Measurements from ENCODE around the gene TBC1D22A. TPM values are rescaled to one million over a fixed set of nuclear protein-coding genes. Genes with fewer than 3 reads are reported as not detected.

The TBC1D22A gene
- polyA plus RNA-seq, 1 donor (not counting 4 experiments of a cell fraction or from before 2014, with no cell fraction given): 20.9 TPM

DNA sequence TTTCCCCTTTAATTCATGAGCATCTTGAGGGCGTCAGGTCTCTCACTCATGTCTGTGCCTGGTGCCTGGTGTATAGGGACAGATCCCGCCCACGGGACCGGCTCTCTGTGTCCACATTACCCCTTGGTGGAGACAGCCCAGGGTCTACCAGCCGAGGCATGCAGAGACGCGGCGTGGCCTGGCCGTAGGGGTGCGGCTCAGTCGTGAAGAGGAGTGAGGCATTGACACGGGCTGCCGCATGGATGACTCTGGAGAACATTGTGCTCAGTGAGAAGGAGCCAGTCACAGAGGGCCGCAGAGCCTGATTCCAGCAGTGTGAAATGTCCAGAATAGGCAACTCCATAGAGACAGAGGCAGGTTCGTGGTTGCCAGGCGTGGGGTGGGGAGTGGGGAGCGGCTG is 209.8 kb downstream of the TBC1D22A start:
- Histone ChIP-seq H3K36me3 (ENCODE audit: control insufficient read depth in 2 of 2, extremely low read depth in 1 of 2, insufficient read depth in 2 of 2, low read length in 2 of 2) (peaks cover 4 to 11% of the 10 kb centered on the region in 2 experiments), H2AFZ (ENCODE audit: control insufficient read depth, low read length) (no peak overlapping the region), H3K9me3 (ENCODE audit: control insufficient read depth, low read depth, low read length) (no peaks in the 10 kb centered on the region), H3K4me2 (ENCODE audit: control insufficient read depth, extremely low read depth, insufficient read depth, low read depth, low read length) (no peak overlapping the region), H3K4me3 (ENCODE audit: control insufficient read depth in 2 of 3, extremely low read depth in 1 of 3, insufficient read depth in 2 of 3, low read depth in 1 of 3, low read length in 3 of 3) (no peak overlapping the region), H3K79me2 (ENCODE audit: control insufficient read depth, insufficient read depth, low read length) (no peaks in the 10 kb centered on the region), H3K9me1 (ENCODE audit: control insufficient read depth, extremely low read depth, insufficient read depth, low read length) (no peaks in the 10 kb centered on the region), H3K4me1 (ENCODE audit: control insufficient read depth, extremely low read depth, insufficient read depth, low read length) (no peaks in the 10 kb centered on the region), H3K27me3 (ENCODE audit: control insufficient read depth, extremely low read depth, insufficient read depth, low read length) (no peaks in the 10 kb centered on the region), H3K9ac (ENCODE audit: control insufficient read depth, extremely low read depth, insufficient read depth, low read length) (no peak overlapping the region), H3K27ac (ENCODE audit: control insufficient read depth, insufficient read depth, low read length) (no peak overlapping the region), H4K20me1 (ENCODE audit: control insufficient read depth, extremely low read depth, insufficient read depth, low read length) (peaks cover 4% of the 10 kb centered on the region)
- FAIRE-seq (no peak), DNase-seq (ENCODE audit: low read depth, low spot score) (no peak)
- TF ChIP-seq, protein P1, sequence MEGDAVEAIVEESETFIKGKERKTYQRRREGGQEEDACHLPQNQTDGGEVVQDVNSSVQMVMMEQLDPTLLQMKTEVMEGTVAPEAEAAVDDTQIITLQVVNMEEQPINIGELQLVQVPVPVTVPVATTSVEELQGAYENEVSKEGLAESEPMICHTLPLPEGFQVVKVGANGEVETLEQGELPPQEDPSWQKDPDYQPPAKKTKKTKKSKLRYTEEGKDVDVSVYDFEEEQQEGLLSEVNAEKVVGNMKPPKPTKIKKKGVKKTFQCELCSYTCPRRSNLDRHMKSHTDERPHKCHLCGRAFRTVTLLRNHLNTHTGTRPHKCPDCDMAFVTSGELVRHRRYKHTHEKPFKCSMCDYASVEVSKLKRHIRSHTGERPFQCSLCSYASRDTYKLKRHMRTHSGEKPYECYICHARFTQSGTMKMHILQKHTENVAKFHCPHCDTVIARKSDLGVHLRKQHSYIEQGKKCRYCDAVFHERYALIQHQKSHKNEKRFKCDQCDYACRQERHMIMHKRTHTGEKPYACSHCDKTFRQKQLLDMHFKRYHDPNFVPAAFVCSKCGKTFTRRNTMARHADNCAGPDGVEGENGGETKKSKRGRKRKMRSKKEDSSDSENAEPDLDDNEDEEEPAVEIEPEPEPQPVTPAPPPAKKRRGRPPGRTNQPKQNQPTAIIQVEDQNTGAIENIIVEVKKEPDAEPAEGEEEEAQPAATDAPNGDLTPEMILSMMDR (optimal IDR thresholded peaks at IDR 0.05 in 1 of 3, IDR thresholded peaks at IDR 0.05 in 1 of 3, conservative IDR thresholded peaks at IDR 0.05 in 1 of 3; ENCODE audit: extremely low read depth in 1 of 3, insufficient read depth in 2 of 3, low read length in 3 of 3): no peak
- TF ChIP-seq EZH2 (IDR thresholded peaks at IDR 0.05; ENCODE audit: low read length): no peak
- dilution Hi-C loops (cut with MboI; ENCODE audit: extremely low pct_ligation_motif_present, low sequenced_read_pairs): no loop called here

DNA sequence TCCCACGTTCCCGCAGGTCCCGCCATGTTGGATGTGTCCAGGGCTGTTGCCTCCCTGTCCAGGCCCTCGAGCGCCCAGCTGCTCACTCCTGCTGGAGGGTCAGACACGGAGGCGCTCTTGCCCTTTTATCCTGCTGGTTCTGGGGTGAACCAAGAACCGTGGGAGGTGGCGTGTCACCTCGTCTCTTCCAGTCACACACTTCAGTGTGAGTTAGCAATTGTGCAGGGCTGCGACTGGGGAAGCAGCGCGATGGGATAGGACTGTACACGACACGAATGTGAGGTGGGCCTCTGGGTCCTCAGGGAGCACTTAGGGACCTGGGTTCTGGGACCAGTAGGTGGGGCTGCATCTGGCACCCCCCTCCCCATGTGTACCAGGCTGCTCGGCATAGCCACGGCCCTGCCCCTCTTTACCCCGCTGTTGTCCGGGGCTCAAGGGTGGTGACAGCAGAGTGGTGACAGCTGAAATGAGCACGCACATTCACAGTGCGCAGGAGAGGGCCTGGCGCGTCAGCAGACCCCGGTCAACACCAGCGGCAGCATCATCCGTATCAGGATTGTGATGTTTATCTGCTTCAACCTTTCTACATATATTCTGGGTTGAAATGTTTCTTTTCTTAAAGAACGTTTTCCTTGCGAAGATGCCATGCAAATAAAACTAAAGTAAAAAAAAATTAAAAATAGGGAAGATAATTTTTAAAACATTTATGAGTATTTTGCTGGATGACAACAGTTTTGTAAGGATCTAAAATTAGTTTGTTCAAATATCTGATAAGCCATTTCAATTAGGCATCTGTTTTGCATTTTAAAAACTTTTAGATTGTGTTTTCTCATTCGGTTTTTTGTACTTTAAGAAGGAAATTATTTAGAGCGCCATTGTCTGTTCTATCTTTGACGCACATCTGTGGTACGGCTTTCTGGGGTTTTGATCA is 210.7 kb downstream of the TBC1D22A start:
- Histone ChIP-seq H2AFZ (ENCODE audit: control insufficient read depth, low read length) (no peak overlapping the region), H3K4me2 (ENCODE audit: control insufficient read depth, extremely low read depth, insufficient read depth, low read depth, low read length) (no peak overlapping the region), H4K20me1 (ENCODE audit: control insufficient read depth, extremely low read depth, insufficient read depth, low read length) (peaks cover 4% of the 10 kb centered on the region), H3K27me3 (ENCODE audit: control insufficient read depth, extremely low read depth, insufficient read depth, low read length) (no peaks in the 10 kb centered on the region), H3K79me2 (ENCODE audit: control insufficient read depth, insufficient read depth, low read length) (no peaks in the 10 kb centered on the region), H3K4me3 (ENCODE audit: control insufficient read depth in 2 of 3, extremely low read depth in 1 of 3, insufficient read depth in 2 of 3, low read depth in 1 of 3, low read length in 3 of 3) (no peak overlapping the region), H3K9me3 (ENCODE audit: control insufficient read depth, low read depth, low read length) (no peaks in the 10 kb centered on the region), H3K9me1 (ENCODE audit: control insufficient read depth, extremely low read depth, insufficient read depth, low read length) (no peaks in the 10 kb centered on the region), H3K27ac (ENCODE audit: control insufficient read depth, insufficient read depth, low read length) (no peak overlapping the region), H3K36me3 (ENCODE audit: control insufficient read depth in 2 of 2, extremely low read depth in 1 of 2, insufficient read depth in 2 of 2, low read length in 2 of 2) (peaks cover 4 to 11% of the 10 kb centered on the region in 2 experiments), H3K4me1 (ENCODE audit: control insufficient read depth, extremely low read depth, insufficient read depth, low read length) (peaks cover 2% of the 10 kb centered on the region), H3K9ac (ENCODE audit: control insufficient read depth, extremely low read depth, insufficient read depth, low read length) (no peak overlapping the region)
- no peak for DNase-seq (ENCODE audit: low read depth, low spot score)
- no peak for FAIRE-seq
- dilution Hi-C loops (cut with MboI; ENCODE audit: extremely low pct_ligation_motif_present, low sequenced_read_pairs): no loop called here
- no peak for TF ChIP-seq EZH2 (IDR thresholded peaks at IDR 0.05; ENCODE audit: low read length)
- TF ChIP-seq, protein P1 (optimal IDR thresholded peaks at IDR 0.05 in 1 of 3, IDR thresholded peaks at IDR 0.05 in 1 of 3, conservative IDR thresholded peaks at IDR 0.05 in 1 of 3; ENCODE audit: extremely low read depth in 1 of 3, insufficient read depth in 2 of 3, low read length in 3 of 3): no peak

Data from keratinocyte (primary cell).